Measurements from ENCODE around the gene NOS1AP.
"Not testable (repeated sequence)": the region's sequence is repeated elsewhere in the genome, so short reads cannot be mapped to it uniquely, and the experiment has no call there.

The NOS1AP gene

GRCh38 chr1:162059721-162060120 lies 9.8 kb upstream of the NOS1AP start:
- no peak for DNase-seq (ENCODE audit: low read depth)

GRCh38 chr1:162060314-162060713 lies 9.2 kb upstream of the NOS1AP start:
- no peak for DNase-seq (ENCODE audit: low read depth)

- DNase-seq (ENCODE audit: low read depth) = no peak
Measured at GRCh38 chr1:162062542-162063015, 6.9 kb upstream of the NOS1AP start.

- no peak for DNase-seq (ENCODE audit: low read depth)
Measured at GRCh38 chr1:162065016-162065415, 4.5 kb upstream of the NOS1AP start.

GRCh38 chr1:162066836-162067235 lies 2.7 kb upstream of the NOS1AP start:
- not testable (repeated sequence) for DNase-seq (ENCODE audit: low read depth)

GRCh38 chr1:162067466-162067865 lies 2.0 kb upstream of the NOS1AP start:
- no peak for DNase-seq (ENCODE audit: low read depth)

- DNase-seq (ENCODE audit: low read depth) = no peak
Measured at GRCh38 chr1:162068301-162068700, 1.2 kb upstream of the NOS1AP start.

GRCh38 chr1:162070094-162070748 lies 730 bp downstream of the NOS1AP start:
- no peak for DNase-seq (ENCODE audit: low read depth)

GRCh38 chr1:162070825-162071224 lies 1.3 kb downstream of the NOS1AP start:
- no peak for DNase-seq (ENCODE audit: low read depth)

- DNase-seq (ENCODE audit: low read depth) = no peak
Measured at GRCh38 chr1:162072740-162073139, 3.2 kb downstream of the NOS1AP start.

- DNase-seq (ENCODE audit: low read depth) = no peak
Measured at GRCh38 chr1:162074276-162075005, 5.0 kb downstream of the NOS1AP start.

GRCh38 chr1:162075862-162076261 lies 6.4 kb downstream of the NOS1AP start:
- no peak for DNase-seq (ENCODE audit: low read depth)

- DNase-seq (ENCODE audit: low read depth) = no peak
Measured at GRCh38 chr1:162077648-162078299, 8.3 kb downstream of the NOS1AP start.

- no peak for DNase-seq (ENCODE audit: low read depth)
Measured at GRCh38 chr1:162079030-162079429, 9.5 kb downstream of the NOS1AP start.

- no peak for DNase-seq (ENCODE audit: low read depth)
Measured at GRCh38 chr1:162080472-162081015, 11.1 kb downstream of the NOS1AP start.

- DNase-seq (ENCODE audit: low read depth) = no peak
Measured at GRCh38 chr1:162081316-162081715, 11.8 kb downstream of the NOS1AP start.

GRCh38 chr1:162082080-162082479 lies 12.6 kb downstream of the NOS1AP start:
- DNase-seq (ENCODE audit: low read depth) = not testable (repeated sequence)

- DNase-seq (ENCODE audit: low read depth) = no peak
Measured at GRCh38 chr1:162083273-162083672, 13.8 kb downstream of the NOS1AP start.

GRCh38 chr1:162085991-162086390 lies 16.5 kb downstream of the NOS1AP start:
- no peak for DNase-seq (ENCODE audit: low read depth)

GRCh38 chr1:162087111-162087510 lies 17.6 kb downstream of the NOS1AP start:
- no peak for DNase-seq (ENCODE audit: low read depth)

GRCh38 chr1:162087574-162087973 lies 18.1 kb downstream of the NOS1AP start:
- DNase-seq (ENCODE audit: low read depth) = no peak

- DNase-seq (ENCODE audit: low read depth) = no peak
Measured at GRCh38 chr1:162088281-162088969, 18.9 kb downstream of the NOS1AP start.
